Large intestine (tissue), 3 donors: Measurements from ENCODE around the gene TINCR. TPM values are rescaled to one million over a fixed set of nuclear protein-coding genes. Genes with fewer than 3 reads are reported as not detected.
A peak's percentile ranks its signal among the peaks of the same experiment; 100 is the strongest.

ENCODE experiments used
- DNase-seq, 2 donors: peaks; one replicate each; pipeline versions ENCODE4 v3.0.0 to v3.0.0-alpha.2; 2013
- H3K27ac ChIP-seq: one replicate; pipeline ENCODE4 v1.5.1; 2013; ENCODE audit warnings: low read length
- H3K27me3 ChIP-seq: 2 replicates; pipeline ENCODE4 v1.6.1; 2013; ENCODE audit warnings: low read length; ENCODE audit not compliant: control insufficient read depth, insufficient read depth
- H3K36me3 ChIP-seq: 2 replicates; pipeline ENCODE4 v1.6.1; 2013; ENCODE audit warnings: low read length; ENCODE audit not compliant: control insufficient read depth, insufficient read depth
- H3K4me1 ChIP-seq: one replicate; pipeline ENCODE4 v1.6.1; 2013; ENCODE audit warnings: low read length; ENCODE audit not compliant: control insufficient read depth, insufficient read depth
- H3K4me3 ChIP-seq: one replicate; pipeline ENCODE4 v1.5.1; 2013; ENCODE audit warnings: low read length
- H3K9me3 ChIP-seq: one replicate; pipeline ENCODE4 v1.6.1; 2013; ENCODE audit warnings: mild to moderate bottlenecking, low read depth, low read length, moderate library complexity; ENCODE audit not compliant: control insufficient read depth
- WGBS: methylation state at CpG from one replicate; pipeline ENCODE4 v1.1.5; 2013; ENCODE audit warnings: low lambda C conversion rate; ENCODE audit not compliant: insufficient coverage; 5-methylcytosine and 5-hydroxymethylcytosine counted together
- polyA plus RNA-seq: library from polyadenylated mRNA; unstranded; fragments of 120-200 nt; gene quantifications from one replicate; pipeline ENCODE4 v1.2.1, GENCODE V29; 2013

The TINCR gene
- polyA plus RNA-seq, 1 donor = 0.58 TPM

DNA sequence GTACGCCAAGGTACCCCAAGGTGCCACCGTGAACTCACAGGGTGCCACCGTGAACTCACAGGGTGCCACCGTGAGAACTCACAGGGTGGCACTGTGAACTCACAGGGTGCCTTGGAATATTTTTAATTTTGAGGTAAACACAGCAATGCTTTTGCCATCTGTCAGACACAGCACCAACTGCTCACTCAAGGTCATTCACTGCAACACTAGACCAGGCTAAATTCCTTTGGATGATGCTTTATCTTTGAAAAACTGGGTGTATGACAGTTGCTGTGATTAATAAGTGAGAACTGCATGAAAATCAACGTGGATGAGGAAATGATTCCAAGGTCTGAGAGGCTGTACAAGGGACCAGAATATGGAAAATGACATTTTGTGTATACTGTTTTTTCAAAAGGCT, 35.9 kb upstream of the TINCR start:
- H3K27me3 ChIP-seq = no peaks in the 10 kb centered on the region
- no peak overlapping the region for H3K27ac ChIP-seq
- H3K36me3 ChIP-seq = peaks cover 83% of the 10 kb centered on the region
- no peak for DNase-seq
- no peaks in the 10 kb centered on the region for H3K9me3 ChIP-seq
- H3K4me3 ChIP-seq = no peak overlapping the region
- 100% methylated on average over 1 of the region's 5 CpGs for WGBS
- no peaks in the 10 kb centered on the region for H3K4me1 ChIP-seq

DNA sequence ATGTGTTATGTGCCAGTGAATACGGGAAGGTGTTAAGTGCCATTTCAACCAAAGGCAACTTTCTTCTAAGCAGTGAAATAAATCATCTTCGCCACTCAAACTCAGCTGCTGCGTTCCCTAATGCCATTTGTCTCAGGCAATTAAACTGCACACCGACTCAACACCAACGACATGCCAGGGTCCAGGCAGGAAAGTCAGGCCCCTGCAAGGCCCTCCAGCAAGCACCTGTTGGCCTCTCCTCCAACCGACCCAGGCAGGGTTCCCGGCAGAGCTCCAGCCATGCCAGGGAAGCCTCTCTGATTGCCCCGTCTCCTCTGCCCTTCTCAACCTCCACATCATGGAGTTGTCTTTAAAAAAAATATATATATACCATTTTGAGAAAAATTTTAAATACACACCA, 33.0 kb upstream of the TINCR start:
- Histone ChIP-seq H3K9me3 (no peaks in the 10 kb centered on the region), H3K27me3 (no peaks in the 10 kb centered on the region), H3K4me3 (no peak overlapping the region), H3K27ac (no peak overlapping the region), H3K36me3 (peaks cover 85% of the 10 kb centered on the region), H3K4me1 (no peaks in the 10 kb centered on the region)
- no peak for DNase-seq
- no CpG with 5 or more reads among the region's 8 CpGs for WGBS

DNA sequence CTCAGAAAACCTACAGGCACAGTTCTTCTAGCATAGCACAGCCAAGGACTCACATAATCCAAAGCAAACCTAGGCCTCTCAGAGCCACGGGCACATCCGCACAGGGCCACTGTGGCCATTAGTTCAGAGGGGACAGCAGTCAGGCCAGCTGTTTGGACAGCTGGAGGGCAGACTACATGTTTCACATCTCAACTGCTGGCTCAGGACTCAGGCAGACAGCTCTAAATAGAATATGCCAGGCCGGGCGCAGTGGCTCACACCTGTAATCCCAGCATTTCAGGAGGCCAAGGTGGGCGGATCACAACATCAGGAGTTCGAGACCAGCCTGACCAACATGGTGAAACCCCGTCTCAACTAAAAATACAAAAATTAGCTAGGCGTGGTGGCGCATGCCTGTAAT, 28.0 kb upstream of the TINCR start:
- Histone ChIP-seq H3K27ac (no peak overlapping the region), H3K27me3 (no peaks in the 10 kb centered on the region), H3K9me3 (no peaks in the 10 kb centered on the region), H3K36me3 (peaks cover 93% of the 10 kb centered on the region), H3K4me3 (no peak overlapping the region), H3K4me1 (peaks cover 12% of the 10 kb centered on the region)
- no CpG with 5 or more reads among the region's 9 CpGs for WGBS
- DNase-seq = no peak

DNA sequence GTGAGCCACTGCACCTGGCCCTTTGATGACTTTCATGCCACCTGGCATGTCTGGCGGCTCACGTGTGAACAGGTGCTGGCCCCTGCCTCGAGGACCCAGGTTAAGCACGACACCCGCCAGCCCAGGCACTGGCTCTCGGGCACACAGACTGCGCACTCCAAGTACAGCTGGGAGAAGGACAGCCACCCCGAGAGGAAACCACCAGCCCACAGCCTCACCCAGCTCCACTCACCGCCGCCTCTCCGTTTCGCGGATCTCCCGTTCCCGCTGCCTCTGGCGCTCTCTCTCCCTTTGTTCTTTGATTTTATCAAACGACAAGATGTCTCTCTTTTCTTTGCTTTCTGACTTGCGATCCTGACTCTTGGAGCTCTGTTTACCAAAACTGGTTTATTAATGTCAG, 27.4 kb upstream of the TINCR start:
- no peaks in the 10 kb centered on the region for H3K27me3 ChIP-seq
- H3K36me3 ChIP-seq = peaks cover 93% of the 10 kb centered on the region
- H3K4me3 ChIP-seq = no peak overlapping the region
- no peak for DNase-seq
- H3K9me3 ChIP-seq = no peaks in the 10 kb centered on the region
- no CpG with 5 or more reads among the region's 18 CpGs for WGBS
- H3K27ac ChIP-seq = peak overlapping the region; percentile 76
- peaks cover 12% of the 10 kb centered on the region for H3K4me1 ChIP-seq

DNA sequence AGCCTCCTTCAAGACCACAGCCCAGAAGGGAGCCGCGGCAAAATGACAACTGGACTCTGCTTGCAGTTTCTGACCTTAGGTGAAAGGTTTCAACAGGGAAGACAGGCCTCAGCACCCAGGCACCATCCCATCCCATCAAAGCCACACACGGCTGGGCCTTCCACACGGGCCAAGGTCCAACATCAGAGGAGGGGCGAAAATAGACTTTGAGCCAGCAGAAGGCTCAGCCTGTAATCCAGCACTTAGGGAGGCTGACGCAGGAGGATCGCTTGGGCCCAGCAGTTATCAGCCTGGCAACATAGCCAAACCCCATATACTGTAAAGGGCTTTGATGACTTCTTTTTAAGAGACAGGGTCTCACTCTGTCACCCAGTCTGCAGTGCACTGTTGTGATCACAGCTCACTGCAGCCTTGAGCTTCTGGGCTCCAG, 26.8 kb upstream of the TINCR start:
- Histone ChIP-seq H3K36me3 (peaks cover 93% of the 10 kb centered on the region), H3K4me3 (no peak overlapping the region), H3K9me3 (no peaks in the 10 kb centered on the region), H3K4me1 (peaks cover 12% of the 10 kb centered on the region), H3K27ac (peak overlapping the region; percentile 76), H3K27me3 (no peaks in the 10 kb centered on the region)
- DNase-seq = peak; percentile 88 to 93
- WGBS = no CpG with 5 or more reads among the region's 7 CpGs

DNA sequence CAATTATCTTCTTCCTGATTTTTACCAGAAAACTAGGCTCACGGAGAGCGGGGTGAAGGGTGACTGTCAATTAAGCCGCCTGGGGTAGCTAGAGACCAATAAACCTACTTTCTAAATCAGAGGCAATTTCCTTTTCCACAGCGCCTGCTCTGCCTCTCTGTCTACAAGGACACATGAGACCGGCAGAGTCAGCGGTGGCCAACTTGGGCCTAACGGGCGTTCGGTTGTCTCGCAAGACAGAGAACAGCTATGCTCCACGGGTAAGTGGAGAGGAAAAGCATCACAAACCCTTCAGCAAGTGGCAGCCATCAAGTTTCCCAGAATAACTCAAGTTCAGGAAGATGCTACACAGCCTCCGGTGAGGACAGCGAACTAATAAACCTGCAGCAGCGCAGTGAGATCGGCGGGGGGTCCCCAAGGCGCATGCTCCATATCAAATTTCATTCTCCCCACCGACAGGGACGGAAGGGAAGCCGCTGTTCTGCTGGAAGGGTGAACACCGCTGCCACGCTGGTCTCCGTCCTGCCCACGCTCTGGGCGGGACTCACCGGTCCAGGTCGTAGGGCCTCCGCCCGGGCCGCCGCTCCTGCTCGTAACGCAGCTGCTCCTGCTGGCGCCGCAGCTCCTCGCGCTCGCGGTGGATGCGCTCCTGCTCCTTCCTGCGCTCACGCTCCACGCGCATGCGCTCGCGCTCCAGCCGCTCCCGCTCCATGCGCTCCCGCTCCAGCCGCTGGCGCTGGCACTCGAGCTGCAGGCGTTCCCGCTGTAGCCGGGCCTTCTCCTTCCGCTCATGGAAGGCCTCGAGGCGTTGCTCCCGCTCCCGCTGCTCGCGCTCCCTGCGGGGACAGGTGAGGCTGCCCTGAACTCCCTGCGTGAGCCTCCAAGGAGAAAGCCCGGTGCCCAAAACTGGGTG, 25.8 kb upstream of the TINCR start:
- Histone ChIP-seq H3K36me3 (peaks cover 93% of the 10 kb centered on the region), H3K27ac (peak overlapping the region; percentile 68), H3K27me3 (no peaks in the 10 kb centered on the region), H3K9me3 (no peaks in the 10 kb centered on the region), H3K4me3 (no peak overlapping the region), H3K4me1 (peaks cover 12% of the 10 kb centered on the region)
- WGBS = 98% methylated on average over 9 of the region's 67 CpGs
- DNase-seq = no peak

DNA sequence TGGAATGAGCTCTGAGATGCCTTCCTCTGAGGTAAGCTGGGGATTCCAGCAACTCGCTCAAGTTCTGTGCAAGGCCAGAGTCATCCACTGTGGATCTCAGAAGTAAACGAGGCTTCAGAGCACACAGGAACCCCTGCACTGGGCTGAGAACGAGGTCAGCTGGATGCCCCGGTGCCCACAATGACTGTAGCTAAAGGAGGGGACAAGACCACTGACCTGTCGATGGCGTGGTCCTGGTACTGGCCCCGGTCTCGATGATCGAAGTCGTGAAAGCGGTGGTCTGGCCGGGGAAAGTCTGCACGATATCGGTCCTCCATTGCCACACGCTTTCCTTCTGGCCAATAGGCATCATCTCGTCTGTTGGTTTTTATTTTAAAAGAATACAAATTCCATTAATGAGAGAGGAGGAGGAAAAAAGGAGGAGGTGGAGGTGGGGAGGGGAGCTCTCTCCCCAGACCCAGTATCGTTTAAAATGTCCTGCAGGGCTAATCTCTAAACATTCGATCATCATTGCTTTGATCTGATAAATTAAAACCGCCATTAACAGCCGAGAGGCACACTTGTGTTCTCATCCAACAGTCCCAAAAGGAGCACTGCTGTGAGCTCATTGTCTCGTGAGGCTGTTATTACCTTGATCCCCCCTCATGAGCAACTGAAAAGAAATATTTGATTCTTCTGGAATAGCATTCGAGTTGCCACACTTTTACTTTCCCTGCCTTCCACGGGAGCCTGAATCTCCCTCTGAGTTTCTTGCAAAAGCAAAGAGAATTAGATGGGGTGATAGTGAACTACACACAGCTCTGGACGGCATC, 25.0 kb upstream of the TINCR start:
- peaks cover 12% of the 10 kb centered on the region for H3K4me1 ChIP-seq
- no peak for DNase-seq
- no peaks in the 10 kb centered on the region for H3K27me3 ChIP-seq
- peaks cover 93% of the 10 kb centered on the region for H3K36me3 ChIP-seq
- no peaks in the 10 kb centered on the region for H3K9me3 ChIP-seq
- H3K4me3 ChIP-seq = no peak overlapping the region
- H3K27ac ChIP-seq = no peak overlapping the region
- no CpG with 5 or more reads among the region's 24 CpGs for WGBS

DNA sequence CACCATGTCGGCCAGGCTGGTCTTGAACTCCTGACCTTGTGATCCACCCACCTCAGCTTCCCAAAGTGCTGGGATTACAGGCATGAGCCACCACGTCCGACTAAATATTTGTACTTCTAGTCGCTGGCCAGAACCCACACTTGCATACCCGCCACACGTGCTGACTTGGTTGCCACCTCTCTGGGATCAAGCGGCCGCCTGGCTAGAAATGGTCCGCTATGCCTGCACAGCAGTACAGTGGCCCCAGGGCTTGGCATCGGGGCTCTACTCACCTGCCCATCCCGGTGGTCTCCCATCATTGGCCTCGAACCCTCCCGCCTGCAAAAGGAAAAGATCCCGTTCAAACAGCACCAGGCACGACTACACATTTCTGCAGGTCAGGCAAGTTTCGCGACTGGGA, 23.7 kb upstream of the TINCR start:
- no peak for DNase-seq
- 100% methylated on average over 2 of the region's 17 CpGs for WGBS
- Histone ChIP-seq H3K9me3 (no peaks in the 10 kb centered on the region), H3K36me3 (peaks cover 93% of the 10 kb centered on the region), H3K4me1 (peaks cover 12% of the 10 kb centered on the region), H3K4me3 (no peak overlapping the region), H3K27ac (no peak overlapping the region), H3K27me3 (no peaks in the 10 kb centered on the region)

DNA sequence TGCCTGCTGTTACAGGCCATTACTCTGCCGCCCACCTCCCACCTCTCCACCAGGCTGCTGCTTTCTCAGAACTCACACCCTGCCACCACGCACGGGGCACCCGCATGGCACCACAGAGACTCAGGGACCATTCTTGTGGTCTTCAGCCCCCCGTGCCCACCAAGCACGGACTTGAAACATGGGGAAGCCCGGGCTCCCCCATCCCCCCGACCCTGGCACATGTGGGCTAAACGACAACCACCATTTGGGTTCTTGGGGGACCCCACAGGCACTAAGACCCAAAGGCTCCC, 23.1 kb upstream of the TINCR start:
- Histone ChIP-seq H3K4me3 (no peak overlapping the region), H3K36me3 (peaks cover 93% of the 10 kb centered on the region), H3K4me1 (peaks cover 15% of the 10 kb centered on the region), H3K9me3 (no peaks in the 10 kb centered on the region), H3K27ac (no peak overlapping the region), H3K27me3 (no peaks in the 10 kb centered on the region)
- DNase-seq = no peak
- no CpG with 5 or more reads among the region's 9 CpGs for WGBS

DNA sequence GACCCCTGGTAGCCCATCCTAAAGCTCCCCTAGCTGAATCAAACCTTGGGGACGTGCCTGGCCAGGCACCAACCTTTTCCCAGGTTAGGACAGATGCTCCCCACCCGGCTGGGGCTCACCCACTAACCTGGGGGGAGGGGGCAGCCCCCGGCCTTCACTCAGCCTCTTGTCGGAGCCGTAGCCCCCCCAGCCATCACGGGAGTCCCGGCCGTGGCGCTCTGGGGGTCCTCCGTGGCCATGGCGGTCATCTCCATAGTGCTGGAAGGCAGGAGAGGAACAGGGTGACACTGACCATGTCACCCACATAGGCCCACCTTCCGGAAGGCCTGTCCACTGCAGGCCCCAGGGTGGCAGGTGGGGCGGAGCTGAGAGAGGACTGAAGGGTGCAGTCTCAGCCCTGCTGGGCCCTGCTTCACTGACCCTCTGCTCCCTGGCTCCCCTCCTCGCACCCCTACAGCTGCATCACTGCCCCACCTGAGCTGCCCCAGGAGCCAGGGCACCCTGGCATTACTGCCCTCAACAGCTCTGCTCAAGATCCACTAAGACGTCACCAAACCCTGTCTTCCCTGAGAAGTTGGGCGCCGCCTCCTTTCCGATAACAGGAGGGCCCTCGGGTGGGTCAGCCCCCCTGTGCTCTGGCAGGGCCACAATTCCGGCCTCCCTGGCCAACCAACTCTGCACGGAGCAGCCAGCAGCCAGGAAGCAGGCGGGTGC, 22.6 kb upstream of the TINCR start:
- peaks cover 88% of the 10 kb centered on the region for H3K36me3 ChIP-seq

More for the DNA sequence above, 22.6 kb upstream of the TINCR start:
- H3K27ac ChIP-seq = no peak overlapping the region
- no peaks in the 10 kb centered on the region for H3K27me3 ChIP-seq
- peaks cover 15% of the 10 kb centered on the region for H3K4me1 ChIP-seq
- no peak for DNase-seq
- no peaks in the 10 kb centered on the region for H3K9me3 ChIP-seq
- no peak overlapping the region for H3K4me3 ChIP-seq
- WGBS = no CpG with 5 or more reads among the region's 22 CpGs
